Neuronal stem cell (in vitro differentiated cells): ENCODE results near the gene METAP1D.

Source experiments
- DNase-seq: peaks from one replicate; pipeline ENCODE4 v3.0.0-alpha.2; 2013; ENCODE audit warnings: low spot score
- H2AFZ ChIP-seq: one replicate; pipeline ENCODE4 v1.6.1; 2013; ENCODE audit warnings: mild to moderate bottlenecking, low read length, inconsistent platforms
- H2AK5ac ChIP-seq: 2 replicates; pipeline ENCODE4 v1.6.1; 2013; ENCODE audit warnings: low read depth, mild to moderate bottlenecking, inconsistent platforms, low read length, moderate library complexity, mixed read lengths
- H2BK120ac ChIP-seq: 2 replicates; pipeline ENCODE4 v1.6.1; 2013; ENCODE audit warnings: low read depth, mild to moderate bottlenecking, inconsistent platforms, low read length, moderate library complexity, mixed read lengths
- H2BK12ac ChIP-seq: one replicate; pipeline ENCODE4 v1.6.1; 2013; ENCODE audit warnings: low read length, inconsistent platforms
- H2BK15ac ChIP-seq: 2 replicates; pipeline ENCODE4 v1.6.1; 2013; ENCODE audit warnings: mild to moderate bottlenecking, low read length, inconsistent platforms, mixed read lengths
- H2BK5ac ChIP-seq: one replicate; pipeline ENCODE4 v1.6.1; 2013; ENCODE audit warnings: inconsistent platforms, mild to moderate bottlenecking, low read length, moderate library complexity
- H3K14ac ChIP-seq: one replicate; pipeline ENCODE4 v1.6.1; 2013; ENCODE audit warnings: low read length, inconsistent platforms
- H3K18ac ChIP-seq: 2 replicates; pipeline ENCODE4 v1.6.1; 2013; ENCODE audit warnings: low read length, inconsistent platforms
- H3K23ac ChIP-seq: 2 replicates; pipeline ENCODE4 v1.6.1; 2013; ENCODE audit warnings: low read depth, mild to moderate bottlenecking, mixed read lengths, low read length, inconsistent platforms; ENCODE audit not compliant: poor library complexity
- H3K27ac ChIP-seq: replicated peaks from 3 replicates; pipeline ENCODE4 v1.5.1; 2013; ENCODE audit warnings: low read length, inconsistent platforms
- H3K27me3 ChIP-seq, 3 experiments: 2 replicates each; pipeline ENCODE4 v1.6.1; 2013; ENCODE audit warnings: low read length in 3 of 3, mild to moderate bottlenecking in 2 of 3, inconsistent platforms in 1 of 3, low read depth in 1 of 3, mixed read lengths in 1 of 3, moderate library complexity in 1 of 3; ENCODE audit not compliant: control insufficient read depth in 3 of 3, insufficient read depth in 3 of 3
- H3K36me3 ChIP-seq, 2 donors: replicated peaks in 1 of 2; 2 replicates each; pipeline ENCODE4 v1.6.1; 2013; ENCODE audit warnings: low read length in 2 of 2; ENCODE audit not compliant: control insufficient read depth in 2 of 2, insufficient read depth in 2 of 2
- H3K4ac ChIP-seq: 2 replicates; pipeline ENCODE4 v1.6.1; 2013; ENCODE audit warnings: inconsistent platforms, mild to moderate bottlenecking, low read length, moderate library complexity
- H3K4me1 ChIP-seq, 2 donors: 1 replicate in 1 of 2; 2 replicates in 1 of 2; pipeline ENCODE4 v1.6.1; 2013; ENCODE audit warnings: low read length in 2 of 2, low read depth in 1 of 2; ENCODE audit not compliant: control insufficient read depth in 2 of 2, insufficient read depth in 1 of 2
- H3K4me2 ChIP-seq: one replicate; pipeline ENCODE4 v1.6.1; 2013; ENCODE audit warnings: mild to moderate bottlenecking, low read length, inconsistent platforms; ENCODE audit not compliant: insufficient read depth, poor library complexity, severe bottlenecking
- H3K4me3 ChIP-seq, 2 donors: 2 replicates each; pipeline ENCODE4 v1.5.1; 2013; ENCODE audit warnings: low read length in 2 of 2, mild to moderate bottlenecking in 2 of 2, inconsistent platforms in 1 of 2, moderate library complexity in 1 of 2
- H3K79me1 ChIP-seq: one replicate; pipeline ENCODE4 v1.6.1; 2013; ENCODE audit warnings: low read depth, mild to moderate bottlenecking, inconsistent platforms, low read length, moderate library complexity
- H3K9ac ChIP-seq: one replicate; pipeline ENCODE4 v1.6.1; 2013; ENCODE audit warnings: mild to moderate bottlenecking, low read depth, low read length, inconsistent platforms; ENCODE audit not compliant: poor library complexity
- H3K9me3 ChIP-seq, 2 donors: replicated peaks in 1 of 2; 2 replicates each; pipeline versions ENCODE3 to v1.6.1; 2013; ENCODE audit warnings: low read length in 2 of 2, mild to moderate bottlenecking in 2 of 2, inconsistent platforms in 1 of 2, low read depth in 1 of 2, mixed read lengths in 1 of 2, moderate library complexity in 1 of 2; ENCODE audit not compliant: control insufficient read depth in 2 of 2, insufficient read depth in 1 of 2
- H4K8ac ChIP-seq: one replicate; pipeline ENCODE4 v1.6.1; 2013; ENCODE audit warnings: low read depth, mild to moderate bottlenecking, inconsistent platforms, low read length, moderate library complexity
- H4K91ac ChIP-seq: one replicate; pipeline ENCODE4 v1.6.1; 2013; ENCODE audit warnings: low read length, low read depth, mild to moderate bottlenecking, inconsistent platforms; ENCODE audit not compliant: poor library complexity
- WGBS, 2 donors: extraction: QIAGEN DNeasy Blood & Tissue Kit; methylation state at CpG; one replicate each; pipeline ENCODE4 v1.1.7; 2013; ENCODE audit warnings: missing lambda C conversion rate in 2 of 2, mixed read lengths in 1 of 2; ENCODE audit not compliant: insufficient read length in 2 of 2, insufficient replicate concordance in 1 of 2; ENCODE audit errors: extremely low coverage in 2 of 2; 5-methylcytosine and 5-hydroxymethylcytosine counted together

METAP1D gene

DNA sequence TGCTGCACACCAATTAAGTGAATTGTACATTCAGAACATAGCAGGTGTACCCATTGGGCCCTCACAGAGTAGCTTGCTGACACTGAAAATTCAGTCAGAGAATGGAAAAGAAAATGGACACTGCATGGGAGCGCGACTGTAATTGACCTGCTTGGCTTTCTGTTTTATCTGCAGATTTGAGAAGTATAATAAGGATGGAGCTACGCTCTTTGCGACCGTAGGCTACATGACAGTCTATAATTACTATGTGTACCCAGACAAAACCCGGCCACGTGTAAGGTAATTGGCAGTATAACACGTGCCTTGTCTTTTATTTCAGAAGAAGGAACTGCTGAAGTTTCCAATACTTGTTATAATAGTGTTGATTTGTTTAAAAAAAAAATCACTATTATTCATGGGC lies 33.5 kb upstream of the METAP1D start:
- WGBS, 2 donors: no CpG with 5 or more reads among the region's 8 CpGs
- peaks cover 4 to 66% of the 10 kb centered on the region in 2 donors for H3K36me3 ChIP-seq
- no peaks in the 10 kb centered on the region for H3K4me1 ChIP-seq

DNA sequence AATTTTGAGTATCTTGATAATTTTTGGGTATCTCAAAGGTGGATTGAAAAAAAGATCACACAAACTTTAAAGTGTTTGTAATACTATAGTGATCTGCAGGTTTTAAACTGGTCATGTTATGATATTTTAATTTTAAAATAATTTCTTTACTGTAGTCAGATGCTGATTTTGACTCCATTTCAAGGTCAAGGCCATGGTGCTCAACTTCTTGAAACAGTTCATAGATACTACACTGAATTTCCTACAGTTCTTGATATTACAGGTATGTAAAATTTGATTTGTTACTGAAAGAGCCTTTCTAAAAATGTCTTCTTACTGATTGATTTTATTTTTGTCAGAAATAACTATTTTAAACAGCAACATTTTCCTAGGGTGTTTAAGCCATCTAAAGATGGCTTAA lies 33.1 kb upstream of the METAP1D start:
- Histone ChIP-seq H3K27me3 (no peaks in the 10 kb centered on the region), H2BK120ac (no peak overlapping the region)
- no peak for DNase-seq

More for the DNA sequence above, 33.5 kb upstream of the METAP1D start:
- Histone ChIP-seq H3K4me2 (no peak overlapping the region), H3K18ac (no peak overlapping the region), H3K79me1 (no peaks in the 10 kb centered on the region), H3K9me3 (no peaks in the 10 kb centered on the region), H4K8ac (no peak overlapping the region), H3K9ac (no peak overlapping the region), H3K4me3 (no peak overlapping the region), H2AK5ac (no peak overlapping the region), H2BK15ac (no peak overlapping the region), H2BK5ac (no peak overlapping the region), H3K23ac (no peak overlapping the region), H2AFZ (no peak overlapping the region), H2BK12ac (no peak overlapping the region), H3K27me3 (no peaks in the 10 kb centered on the region), H2BK120ac (no peak overlapping the region), H3K4ac (no peak overlapping the region), H4K91ac (no peak overlapping the region), H3K27ac (no peak overlapping the region), H3K14ac (no peak overlapping the region)
- DNase-seq: no peak

DNA sequence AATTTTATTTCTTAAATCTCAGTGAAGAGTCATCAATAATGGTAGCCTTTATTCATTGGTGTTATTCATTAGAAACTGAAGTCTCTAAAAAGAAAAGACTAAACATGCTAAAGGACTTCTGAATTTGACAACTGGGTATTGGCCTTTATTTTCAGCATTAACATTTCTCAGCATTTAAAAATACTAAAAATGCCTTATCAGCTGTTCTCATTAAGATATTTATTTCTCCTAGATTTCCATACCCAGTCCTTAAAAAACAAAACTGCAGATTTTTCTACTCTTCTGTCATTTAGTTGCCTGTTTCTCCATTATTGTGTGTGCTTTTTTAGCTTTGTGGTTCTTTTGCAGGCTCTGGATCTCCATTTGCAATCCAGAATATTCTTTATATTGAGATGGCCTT lies 31.2 kb upstream of the METAP1D start:
- no peak overlapping the region for H3K4me3 ChIP-seq
- peaks cover 5 to 79% of the 10 kb centered on the region in 2 donors for H3K36me3 ChIP-seq

More for the DNA sequence above, 33.1 kb upstream of the METAP1D start:
- Histone ChIP-seq H3K4me1 (no peaks in the 10 kb centered on the region), H2AK5ac (no peak overlapping the region), H3K4me3 (no peak overlapping the region), H4K8ac (no peak overlapping the region), H3K27ac (no peak overlapping the region), H3K9ac (no peak overlapping the region), H2AFZ (no peak overlapping the region), H3K14ac (no peak overlapping the region), H3K18ac (no peak overlapping the region), H3K36me3 (peaks cover 5 to 70% of the 10 kb centered on the region in 2 donors), H2BK15ac (no peak overlapping the region), H2BK12ac (no peak overlapping the region), H4K91ac (no peak overlapping the region), H3K9me3 (no peaks in the 10 kb centered on the region), H3K23ac (no peak overlapping the region), H2BK5ac (no peak overlapping the region), H3K79me1 (no peaks in the 10 kb centered on the region), H3K4ac (no peak overlapping the region), H3K4me2 (no peak overlapping the region)

DNA sequence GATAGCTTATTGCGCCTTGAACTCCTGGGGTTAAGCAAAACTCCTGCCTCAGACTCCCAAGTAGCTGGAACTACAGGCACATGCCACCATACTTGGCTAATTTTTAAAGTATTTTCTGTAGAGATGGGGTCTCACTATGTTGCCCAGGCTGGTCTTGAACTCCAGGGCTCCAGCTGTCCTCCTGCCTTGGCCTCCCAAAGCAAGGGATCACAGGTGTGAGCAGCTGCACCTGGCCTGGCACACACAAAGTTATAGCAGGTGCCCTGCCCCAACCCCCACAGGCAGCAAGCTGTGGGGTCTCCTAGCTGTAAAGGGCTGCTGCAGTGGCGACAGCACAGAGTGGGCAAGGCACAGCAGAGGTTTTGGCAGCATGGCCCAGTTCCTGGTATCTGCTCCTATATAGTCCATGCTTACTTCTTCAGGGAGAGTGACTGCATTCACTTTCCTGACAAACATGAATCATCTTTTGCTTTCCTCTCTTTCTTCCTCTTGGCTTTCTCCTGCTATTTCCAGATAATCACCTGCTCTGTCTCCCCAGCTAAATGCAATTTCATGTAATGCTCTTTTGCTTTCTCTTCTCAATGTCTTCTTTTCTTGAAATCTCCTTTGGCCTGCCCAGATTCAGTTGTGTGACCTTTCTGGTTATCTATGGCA lies 27.3 kb upstream of the METAP1D start:
- Histone ChIP-seq H2AFZ (no peak overlapping the region), H2AK5ac (no peak overlapping the region), H3K9me3 (no peaks in the 10 kb centered on the region), H3K4me1 (peaks cover 0 to 2% of the 10 kb centered on the region in 2 donors), H3K4me3 (no peak overlapping the region), H3K79me1 (no peaks in the 10 kb centered on the region), H2BK15ac (no peak overlapping the region), H2BK5ac (no peak overlapping the region), H3K4me2 (no peak overlapping the region), H2BK12ac (no peak overlapping the region), H3K27me3 (no peaks in the 10 kb centered on the region), H3K27ac (no peak overlapping the region), H2BK120ac (no peak overlapping the region), H3K18ac (no peak overlapping the region), H3K14ac (no peak overlapping the region), H4K91ac (no peak overlapping the region), H3K36me3 (peaks cover 3 to 82% of the 10 kb centered on the region in 2 donors), H3K23ac (peak overlapping the region; percentile 20), H3K4ac (no peak overlapping the region), H4K8ac (no peak overlapping the region), H3K9ac (no peak overlapping the region)
- WGBS, 2 donors: no CpG with 5 or more reads among the region's 2 CpGs
- DNase-seq: no peak

More for the DNA sequence above, 31.2 kb upstream of the METAP1D start:
- Histone ChIP-seq H3K4me1 (peaks cover 0 to 2% of the 10 kb centered on the region in 2 donors), H2AK5ac (no peak overlapping the region), H3K4me2 (no peak overlapping the region), H2BK15ac (no peak overlapping the region), H3K27ac (no peak overlapping the region), H3K9me3 (no peaks in the 10 kb centered on the region), H2BK5ac (no peak overlapping the region), H4K8ac (no peak overlapping the region), H3K9ac (no peak overlapping the region), H4K91ac (no peak overlapping the region), H2BK120ac (no peak overlapping the region), H3K4ac (no peak overlapping the region), H3K27me3 (no peaks in the 10 kb centered on the region), H2BK12ac (no peak overlapping the region), H3K18ac (no peak overlapping the region), H3K14ac (no peak overlapping the region), H3K23ac (no peak overlapping the region), H2AFZ (no peak overlapping the region), H3K79me1 (no peaks in the 10 kb centered on the region)
- no peak for DNase-seq
